ENCODE results near the gene ZNF385B.

ZNF385B gene

DNA sequence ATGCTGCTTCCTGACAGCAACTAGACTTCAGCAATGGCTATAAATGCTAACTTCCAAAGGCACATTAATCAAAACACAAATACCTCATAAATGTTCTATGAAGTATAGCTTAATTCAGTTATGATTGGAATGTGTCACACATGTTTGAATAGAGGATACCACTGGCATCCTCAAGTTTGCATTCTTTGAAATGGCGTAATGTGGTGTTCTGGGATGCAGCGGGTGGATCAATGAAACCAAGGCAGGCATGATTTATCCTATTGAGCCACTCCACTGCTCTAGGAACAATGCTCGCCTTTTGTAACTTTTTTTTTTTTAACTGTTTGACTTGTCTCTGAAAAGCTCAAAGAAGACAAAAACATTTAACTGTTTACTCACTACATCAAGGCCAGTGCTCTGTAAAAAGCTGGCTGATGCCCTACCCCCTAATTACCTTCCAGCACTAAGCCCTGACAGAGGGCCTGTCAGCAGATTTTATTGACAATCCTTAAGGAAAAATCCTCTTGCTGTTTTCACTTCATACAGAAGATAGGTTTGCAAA, 318.0 kb downstream of the ZNF385B start:
- DNase-seq: no peak

DNA sequence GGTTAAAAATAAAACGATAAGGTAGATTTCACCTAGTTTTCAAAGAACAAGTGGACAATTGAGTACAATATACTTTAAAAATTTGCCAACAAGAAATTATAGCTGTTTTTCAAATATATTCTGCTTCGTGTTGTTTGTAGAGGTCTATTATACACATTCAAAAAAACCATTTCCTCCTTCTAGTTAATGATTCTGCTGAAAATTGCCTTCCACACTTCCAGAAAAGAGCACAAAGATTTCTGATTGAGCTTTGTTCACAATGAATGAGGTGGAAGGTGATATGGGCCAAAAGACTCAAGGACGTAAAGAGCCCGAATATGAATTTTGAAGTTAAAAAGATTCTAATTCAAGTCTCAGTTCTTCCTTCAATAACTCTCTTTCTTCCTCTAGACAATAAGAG, 319.8 kb downstream of the ZNF385B start:
- no peak for DNase-seq

DNA sequence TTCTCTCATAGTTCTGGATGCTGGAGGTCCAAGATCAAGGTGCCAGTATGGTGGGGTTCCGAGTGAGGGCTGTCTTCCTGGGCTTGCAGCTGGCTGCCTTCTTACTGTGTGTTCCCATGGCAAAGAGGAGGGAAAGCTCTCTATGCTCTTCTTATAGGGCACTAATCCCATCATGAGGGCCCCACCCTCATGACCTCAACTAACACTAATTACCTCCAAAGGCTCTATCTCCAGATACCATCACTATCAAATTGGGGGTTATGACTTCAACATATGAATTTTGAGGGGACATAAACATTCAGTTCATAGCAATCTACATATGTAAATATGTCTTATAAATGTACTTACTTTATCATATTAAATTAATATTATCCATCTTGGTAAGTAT, 322.3 kb downstream of the ZNF385B start:
- DNase-seq: no peak

GRCh38 chr2:179538406-179539123, 322.8 kb downstream of the ZNF385B start:
- no peak for DNase-seq

DNA sequence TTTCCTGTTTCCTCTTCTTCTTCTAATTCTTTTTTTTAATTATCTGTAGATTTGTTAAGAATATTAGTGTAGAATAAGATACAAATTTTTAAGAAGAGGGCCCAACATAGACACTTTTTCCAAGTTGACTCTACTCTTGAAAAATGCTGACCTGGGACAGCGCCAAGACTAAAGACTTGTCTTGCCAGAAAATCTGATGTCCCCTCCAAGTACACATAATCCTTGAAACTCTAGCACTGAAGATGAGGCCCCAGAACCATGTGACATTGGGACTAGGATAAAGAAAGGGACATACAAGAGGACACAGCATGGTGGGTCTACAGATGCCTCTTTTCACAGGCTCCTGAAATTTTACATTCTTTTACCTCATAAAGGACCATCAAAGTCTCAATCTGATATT, 325.2 kb downstream of the ZNF385B start:
- DNase-seq: no peak

DNA sequence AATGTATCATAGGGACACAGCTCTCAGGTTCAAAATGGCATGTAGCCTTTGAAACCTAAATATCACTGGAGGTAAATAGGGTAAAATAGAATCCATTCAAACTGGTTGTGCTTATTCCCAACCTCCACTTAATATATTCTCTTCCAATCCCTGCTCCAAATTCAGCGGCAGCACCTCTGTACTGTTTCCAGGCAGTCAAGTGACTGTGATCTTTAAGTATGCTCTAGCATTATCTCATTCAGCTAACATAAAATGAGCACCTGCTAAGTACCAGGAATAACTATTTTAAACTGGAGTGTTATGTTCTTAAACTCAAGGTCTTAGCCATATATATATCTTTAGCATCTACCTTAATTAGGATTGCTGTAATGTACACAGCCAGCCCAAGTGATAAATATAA, 327.5 kb downstream of the ZNF385B start:
- DNase-seq: no peak

- DNase-seq: no peak
Measured at GRCh38 chr2:179532863-179533278, 328.5 kb downstream of the ZNF385B start.

- no peak for DNase-seq
Measured at GRCh38 chr2:179528576-179529069, 332.8 kb downstream of the ZNF385B start.

GRCh38 chr2:179525340-179525739, 336.1 kb downstream of the ZNF385B start:
- DNase-seq: no peak

- DNase-seq: no peak
Measured at GRCh38 chr2:179524809-179525339, 336.5 kb downstream of the ZNF385B start.

GRCh38 chr2:179521944-179522343, 339.5 kb downstream of the ZNF385B start:
- DNase-seq: no peak

GRCh38 chr2:179518830-179519229, 342.6 kb downstream of the ZNF385B start:
- DNase-seq: no peak

GRCh38 chr2:179513181-179513580, 348.2 kb downstream of the ZNF385B start:
- DNase-seq: no peak

DNA sequence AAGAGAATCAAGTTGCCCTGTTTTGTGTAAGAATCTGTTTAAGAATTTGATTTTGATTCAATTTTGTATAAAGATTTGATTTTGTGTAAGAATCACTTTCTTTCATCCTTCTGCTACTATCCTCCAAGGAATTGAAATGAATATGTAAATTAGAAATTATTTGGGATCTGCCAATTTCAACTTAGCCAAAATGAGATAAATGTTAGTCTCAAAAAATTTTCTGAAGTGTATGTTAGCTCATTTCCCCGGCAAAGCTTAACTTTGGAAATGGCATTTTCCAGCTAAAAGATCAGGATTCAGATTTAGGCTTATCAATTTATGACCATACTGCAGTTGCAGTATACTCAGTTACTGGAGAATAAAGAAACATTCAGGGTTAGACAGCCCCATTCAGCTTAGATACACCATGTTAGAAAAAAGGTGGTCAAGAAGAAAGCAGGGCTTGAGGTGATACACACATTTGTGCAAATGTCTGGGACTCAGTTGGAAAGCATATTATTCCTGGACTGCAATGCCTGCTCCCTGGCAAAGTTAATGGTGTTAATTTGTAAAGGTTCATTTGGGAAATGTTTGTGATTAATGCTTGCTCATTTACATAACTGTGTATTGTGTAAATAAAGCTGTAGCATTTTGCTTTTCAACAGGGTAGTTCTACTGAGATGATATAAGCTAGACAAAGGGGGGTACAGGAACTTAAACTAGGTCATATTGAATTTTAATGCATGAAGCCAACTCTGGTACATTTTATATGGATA, 349.0 kb downstream of the ZNF385B start:
- no peak for DNase-seq

DNA sequence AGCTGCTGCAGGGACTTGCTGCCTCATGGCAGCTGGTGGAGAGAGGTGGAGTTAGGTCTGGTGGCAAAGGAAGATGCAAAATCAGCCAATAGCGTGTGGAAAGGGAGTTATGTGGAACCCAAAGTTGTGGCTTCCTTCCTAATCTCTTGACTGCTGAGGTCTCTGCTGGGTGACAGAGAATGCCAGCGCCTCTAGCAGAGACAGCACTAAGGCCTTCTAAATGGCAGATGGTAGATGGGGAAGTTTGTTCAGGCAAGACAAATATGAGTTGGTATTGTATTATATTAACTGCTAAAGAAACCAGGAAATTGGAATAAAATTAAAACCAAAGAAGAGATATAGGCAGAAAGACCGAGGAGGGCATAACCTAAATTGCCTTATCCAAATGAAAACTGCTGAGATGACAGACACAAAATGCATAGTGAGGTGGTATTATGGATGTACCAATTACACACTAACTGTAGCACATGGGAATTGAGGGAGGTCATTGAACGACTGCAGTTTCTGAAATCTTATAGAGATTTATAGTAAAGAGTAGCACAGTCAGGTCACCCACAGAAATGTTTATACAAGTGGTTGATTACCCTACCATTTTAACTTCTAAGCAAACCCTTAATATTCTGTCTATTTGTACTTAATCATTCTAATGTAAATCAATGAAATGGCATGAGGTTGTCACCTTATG, 350.2 kb downstream of the ZNF385B start:
- DNase-seq: no peak

DNA sequence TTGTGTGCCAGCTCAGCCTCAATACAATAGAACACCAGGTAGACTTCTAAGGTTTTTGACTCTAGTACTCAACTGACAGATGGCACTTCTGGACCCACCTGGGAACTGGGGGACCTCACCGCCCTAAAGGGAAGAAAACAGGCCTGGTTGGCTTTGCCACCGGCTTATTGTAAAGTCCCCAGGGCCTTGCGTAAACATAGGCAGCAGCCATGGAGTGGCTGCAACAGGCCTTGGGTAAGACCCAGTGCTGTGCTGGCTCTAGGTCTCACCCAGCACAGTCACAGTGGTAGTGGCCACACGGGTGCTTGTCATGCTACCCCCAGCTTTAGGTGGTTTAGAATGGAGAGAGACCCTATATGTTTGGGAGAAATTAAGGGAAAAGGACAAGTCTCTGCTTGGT, 366.1 kb downstream of the ZNF385B start:
- DNase-seq: no peak

GRCh38 chr2:179488563-179488962, 372.8 kb downstream of the ZNF385B start:
- no peak for DNase-seq

DNA sequence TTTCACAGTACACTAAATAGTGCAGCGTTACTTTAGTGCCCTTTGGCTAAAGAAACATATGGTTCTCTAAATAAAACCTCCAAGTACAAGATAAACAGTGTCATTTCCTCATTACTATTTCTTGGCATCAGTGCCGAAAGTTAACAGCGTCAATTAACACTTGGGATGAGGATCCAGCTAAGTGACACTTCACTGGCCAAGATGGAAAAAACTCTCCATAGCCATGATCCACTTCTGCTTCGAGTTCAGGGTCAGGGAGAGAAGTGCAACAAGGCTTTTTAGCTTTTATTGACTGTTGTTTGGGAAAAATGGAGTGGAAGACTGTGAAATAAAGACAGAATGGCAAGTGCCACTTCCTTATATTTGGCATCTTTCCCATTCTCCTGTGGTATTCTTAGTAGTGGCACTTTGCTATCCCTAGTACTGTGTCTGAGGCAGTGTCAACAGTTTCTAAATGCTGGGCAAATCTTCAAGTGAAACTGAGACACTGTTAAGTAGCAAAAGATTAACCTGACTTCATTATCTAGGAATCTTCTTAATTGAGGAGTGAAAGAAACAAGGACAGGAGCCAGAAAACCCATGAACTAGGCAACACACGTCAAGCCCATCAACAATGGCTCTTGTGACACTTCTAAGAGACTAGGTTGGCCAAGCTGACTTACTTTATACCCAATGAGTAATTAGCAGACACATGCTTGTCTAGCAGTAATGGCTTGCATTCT, 374.2 kb downstream of the ZNF385B start:
- no peak for DNase-seq

GRCh38 chr2:179483131-179483530, 378.3 kb downstream of the ZNF385B start:
- DNase-seq: no peak

GRCh38 chr2:179479947-179480346, 381.5 kb downstream of the ZNF385B start:
- no peak for DNase-seq

DNA sequence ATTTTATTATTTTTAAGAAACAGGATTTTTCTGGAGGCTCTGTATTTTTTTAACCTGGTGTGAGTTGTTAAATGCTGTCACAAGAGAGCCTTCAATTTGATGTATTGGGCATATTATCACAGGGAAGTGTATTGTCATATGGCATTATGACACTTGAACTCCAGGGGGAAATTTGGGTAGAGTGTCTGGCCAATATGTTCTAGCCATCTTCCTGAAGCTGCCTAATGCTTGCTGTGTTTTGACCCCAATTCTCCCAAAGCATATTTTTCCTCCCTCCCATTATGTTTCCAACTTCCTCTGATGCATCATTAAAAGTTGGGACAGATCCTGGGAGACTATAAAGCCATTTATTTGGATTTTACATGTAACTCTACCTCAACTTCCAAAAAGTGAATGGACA, 382.6 kb downstream of the ZNF385B start:
- DNase-seq: no peak

GRCh38 chr2:179470992-179471391, 390.4 kb downstream of the ZNF385B start:
- no peak for DNase-seq

- no peak for DNase-seq
Measured at GRCh38 chr2:179470089-179470488, 391.3 kb downstream of the ZNF385B start.

Measured in cortex of kidney (tissue), 1 donor.